Measurements from ENCODE around the gene CORO1A.

DNA sequence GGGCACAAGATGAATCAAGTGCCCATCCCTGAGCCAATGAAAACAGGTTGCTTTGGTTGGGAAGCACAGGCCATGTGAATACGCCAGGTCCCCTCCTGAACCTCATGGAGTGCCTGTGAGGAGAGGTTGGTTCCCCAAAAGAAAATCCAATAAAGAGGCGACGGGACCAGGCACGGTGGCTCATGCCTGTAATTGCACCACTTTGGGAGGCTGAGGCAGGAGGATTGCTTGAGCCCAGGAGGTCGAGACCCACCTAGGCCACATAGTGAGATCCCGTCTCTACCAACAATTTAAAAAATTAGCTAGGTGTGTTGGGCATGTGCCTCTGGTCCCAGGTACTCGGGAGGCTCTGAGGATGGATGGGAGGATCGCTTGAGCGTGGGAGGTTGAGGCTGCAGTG lies 3.5 kb upstream of the CORO1A start:
- TF ChIP-seq ZNF302 (CRISPR knock-in tag; IDR thresholded peaks at IDR 0.05) (no peak), EP300 (IDR thresholded peaks at IDR 0.05) (no peak), ZSCAN20 (CRISPR knock-in tag; IDR thresholded peaks at IDR 0.05) (no peak), JUNB (IDR thresholded peaks at IDR 0.05) (no peak), RAD21 (conservative IDR thresholded peaks at IDR 0.05 in 1 of 2, IDR thresholded peaks at IDR 0.05 in 1 of 2) (no peak), CHD2 (IDR thresholded peaks at IDR 0.05; ENCODE audit: low read length, partially characterized antibody) (no peak), CEBPB (IDR thresholded peaks at IDR 0.05) (no peak), CBX8 (IDR thresholded peaks at IDR 0.05) (no peak), MAZ (IDR thresholded peaks at IDR 0.05; ENCODE audit: borderline replicate concordance, low read depth, low read length) (no peak)
- TF ChIP-seq, protein P1, sequence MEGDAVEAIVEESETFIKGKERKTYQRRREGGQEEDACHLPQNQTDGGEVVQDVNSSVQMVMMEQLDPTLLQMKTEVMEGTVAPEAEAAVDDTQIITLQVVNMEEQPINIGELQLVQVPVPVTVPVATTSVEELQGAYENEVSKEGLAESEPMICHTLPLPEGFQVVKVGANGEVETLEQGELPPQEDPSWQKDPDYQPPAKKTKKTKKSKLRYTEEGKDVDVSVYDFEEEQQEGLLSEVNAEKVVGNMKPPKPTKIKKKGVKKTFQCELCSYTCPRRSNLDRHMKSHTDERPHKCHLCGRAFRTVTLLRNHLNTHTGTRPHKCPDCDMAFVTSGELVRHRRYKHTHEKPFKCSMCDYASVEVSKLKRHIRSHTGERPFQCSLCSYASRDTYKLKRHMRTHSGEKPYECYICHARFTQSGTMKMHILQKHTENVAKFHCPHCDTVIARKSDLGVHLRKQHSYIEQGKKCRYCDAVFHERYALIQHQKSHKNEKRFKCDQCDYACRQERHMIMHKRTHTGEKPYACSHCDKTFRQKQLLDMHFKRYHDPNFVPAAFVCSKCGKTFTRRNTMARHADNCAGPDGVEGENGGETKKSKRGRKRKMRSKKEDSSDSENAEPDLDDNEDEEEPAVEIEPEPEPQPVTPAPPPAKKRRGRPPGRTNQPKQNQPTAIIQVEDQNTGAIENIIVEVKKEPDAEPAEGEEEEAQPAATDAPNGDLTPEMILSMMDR (IDR thresholded peaks at IDR 0.05), result no peak
- TF ChIP-seq, protein P2, sequence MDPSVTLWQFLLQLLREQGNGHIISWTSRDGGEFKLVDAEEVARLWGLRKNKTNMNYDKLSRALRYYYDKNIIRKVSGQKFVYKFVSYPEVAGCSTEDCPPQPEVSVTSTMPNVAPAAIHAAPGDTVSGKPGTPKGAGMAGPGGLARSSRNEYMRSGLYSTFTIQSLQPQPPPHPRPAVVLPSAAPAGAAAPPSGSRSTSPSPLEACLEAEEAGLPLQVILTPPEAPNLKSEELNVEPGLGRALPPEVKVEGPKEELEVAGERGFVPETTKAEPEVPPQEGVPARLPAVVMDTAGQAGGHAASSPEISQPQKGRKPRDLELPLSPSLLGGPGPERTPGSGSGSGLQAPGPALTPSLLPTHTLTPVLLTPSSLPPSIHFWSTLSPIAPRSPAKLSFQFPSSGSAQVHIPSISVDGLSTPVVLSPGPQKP (IDR thresholded peaks at IDR 0.05; ENCODE audit: low read depth, low read length), result no peak

All from A549 (cell line).